HG03175 (cell line): ENCODE measurements around the gene RTN3.

ENCODE experiments used
- ATAC-seq: cut with Tn5 transposase; IDR thresholded peaks from one replicate; pipeline ENCODE4 v1.9.1; 2021; ENCODE audit warnings: mild to moderate bottlenecking, moderate library complexity; ENCODE audit not compliant: unreplicated experiment

RTN3 gene

DNA sequence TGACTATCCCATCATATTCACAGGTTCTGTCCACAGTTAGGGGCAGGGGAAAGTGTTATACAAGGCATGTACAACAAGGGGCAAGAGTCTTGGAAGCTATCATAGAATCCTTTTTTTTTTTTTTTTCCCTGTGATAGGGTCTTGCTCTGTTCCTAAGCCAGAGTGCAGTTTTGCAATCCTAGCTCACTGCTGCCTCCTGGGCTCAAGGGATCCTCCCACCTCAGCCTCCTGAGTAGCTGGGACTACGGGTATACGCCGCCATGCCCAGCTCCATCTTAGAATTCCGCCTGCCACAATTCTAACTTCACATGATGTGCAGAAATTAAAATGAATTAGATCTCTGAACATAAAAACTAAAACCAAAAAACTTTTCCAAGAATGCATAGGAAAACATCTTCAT is 55.6 kb downstream of the RTN3 start:
- no peak for ATAC-seq

- no peak for ATAC-seq
Observed at GRCh38 chr11:63737718-63738117, 56.4 kb downstream of the RTN3 start.

DNA sequence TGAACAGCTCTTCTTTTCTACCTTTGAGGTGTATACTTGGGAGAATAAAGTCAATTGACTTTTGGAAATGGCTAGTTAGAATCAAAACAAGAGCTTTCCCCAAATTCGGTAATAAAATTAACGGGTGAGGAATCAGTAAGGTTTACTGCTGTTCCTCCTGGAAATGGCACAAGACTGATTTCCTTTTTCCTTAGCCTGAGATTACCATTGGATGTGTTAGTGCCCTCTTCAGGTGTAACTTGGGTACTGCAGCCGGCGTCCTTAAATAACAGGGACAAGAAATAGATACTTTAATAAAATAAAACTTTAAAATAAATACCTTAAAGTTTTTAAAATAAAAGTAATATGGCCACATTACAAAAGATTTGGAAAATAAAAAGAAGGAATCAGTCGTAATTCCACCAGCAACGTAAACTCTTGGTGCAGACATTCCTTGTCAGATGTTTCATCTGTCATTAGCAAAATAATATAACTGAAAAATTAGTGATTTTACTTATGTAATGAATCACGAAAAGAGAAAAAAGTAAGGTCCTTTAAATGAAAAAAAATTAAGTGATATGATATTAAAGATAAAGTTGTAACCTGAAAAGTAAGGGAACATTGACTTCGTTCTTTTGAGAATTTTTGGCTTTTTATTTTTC is 57.5 kb downstream of the RTN3 start:
- ATAC-seq: no peak

- ATAC-seq: no peak
Observed at GRCh38 chr11:63745304-63746170, 64.2 kb downstream of the RTN3 start.

- ATAC-seq: no peak
Observed at GRCh38 chr11:63747011-63747410, 65.7 kb downstream of the RTN3 start.

GRCh38 chr11:63749624-63750023 is 68.3 kb downstream of the RTN3 start:
- no peak for ATAC-seq

DNA sequence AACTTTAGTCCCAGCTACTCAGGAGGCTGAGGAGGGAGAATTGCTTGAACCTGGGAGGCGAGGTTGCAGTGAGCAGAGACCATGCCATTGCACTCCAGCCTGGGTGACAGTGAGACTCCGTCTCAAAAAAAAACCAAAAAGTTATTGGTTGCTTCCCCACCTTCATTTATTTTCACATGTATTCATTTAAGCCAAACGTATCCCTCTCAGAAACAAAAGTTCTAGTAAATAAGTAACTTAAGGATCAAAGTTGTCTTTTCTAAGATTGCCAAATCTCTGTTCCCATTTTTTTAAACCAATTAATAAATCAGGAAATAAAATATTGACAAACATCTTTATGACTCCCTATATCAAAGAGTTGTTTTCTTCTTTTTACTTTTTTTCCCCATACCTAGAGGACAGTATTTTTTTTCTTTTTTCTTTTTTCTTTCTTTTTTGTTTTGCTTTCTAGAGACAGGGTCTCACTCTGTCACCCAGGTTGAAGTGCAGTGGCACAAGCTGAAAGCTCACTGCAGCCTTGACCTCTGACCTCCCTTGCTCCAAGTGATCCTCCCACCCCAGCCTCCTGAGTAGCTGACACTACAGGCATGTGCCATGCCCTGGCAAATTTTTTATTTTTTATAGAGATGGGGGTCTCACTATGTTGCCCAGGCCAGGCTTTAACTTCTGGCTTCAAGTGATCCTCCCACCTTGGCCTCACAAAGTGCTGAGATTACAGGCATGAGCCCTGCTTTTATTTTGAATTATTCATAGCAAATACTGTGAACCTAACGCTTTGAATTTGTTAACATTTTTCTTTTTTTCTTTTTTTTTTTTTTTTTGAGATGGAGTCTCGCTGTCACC is 75.8 kb downstream of the RTN3 start:
- no peak for ATAC-seq

- ATAC-seq: no peak
Observed at GRCh38 chr11:63760487-63761079, 79.3 kb downstream of the RTN3 start.

GRCh38 chr11:63761188-63761587 is 79.9 kb downstream of the RTN3 start:
- no peak for ATAC-seq

- ATAC-seq: no peak
Observed at GRCh38 chr11:63761931-63762653, 80.8 kb downstream of the RTN3 start.

GRCh38 chr11:63762654-63763495 is 81.6 kb downstream of the RTN3 start:
- no peak for ATAC-seq

DNA sequence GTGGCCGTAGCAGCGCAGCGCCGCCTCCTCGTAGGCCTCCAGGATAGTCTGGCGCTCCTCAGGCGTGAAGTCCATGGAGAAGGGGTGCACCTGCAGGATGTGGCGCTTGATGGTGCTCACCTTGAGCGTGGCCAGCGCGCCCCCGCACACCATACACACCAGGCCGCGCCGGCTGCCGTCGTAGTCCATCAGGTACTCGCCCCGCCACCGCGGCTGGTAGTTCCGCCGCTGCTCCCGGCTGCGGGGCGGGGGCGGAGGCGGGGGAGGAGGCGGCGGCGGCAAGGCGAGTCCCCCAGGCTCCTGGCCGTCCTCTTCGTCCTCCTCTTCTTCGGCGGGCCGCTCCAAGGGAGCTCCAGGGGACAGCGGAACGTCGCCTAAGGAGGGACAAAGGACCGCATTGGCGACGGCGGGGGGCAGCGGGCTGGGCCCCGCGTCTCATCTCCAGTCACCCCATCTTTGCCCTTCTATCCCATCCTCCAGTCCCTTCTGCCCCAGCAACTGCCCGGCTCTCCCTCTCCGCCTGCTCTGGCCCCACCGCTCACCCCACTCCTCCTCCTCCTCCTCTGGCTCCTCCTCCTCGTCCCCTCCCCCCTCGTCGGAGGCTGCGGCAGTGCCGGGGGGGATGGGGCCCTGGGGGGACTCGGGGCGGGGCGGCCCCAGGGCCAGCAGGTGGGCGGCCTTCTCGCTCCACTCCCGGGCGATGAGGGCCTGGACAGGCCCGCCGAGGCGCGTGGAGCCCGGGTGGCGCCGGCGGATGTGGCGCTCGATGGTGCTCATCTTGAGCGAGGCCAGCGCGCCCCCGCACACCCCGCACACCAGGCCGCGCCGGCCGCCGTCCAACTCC is 82.4 kb downstream of the RTN3 start:
- ATAC-seq: no peak

GRCh38 chr11:63764340-63764678 is 83.0 kb downstream of the RTN3 start:
- no peak for ATAC-seq

GRCh38 chr11:63764679-63765647 is 83.7 kb downstream of the RTN3 start:
- ATAC-seq: no peak

DNA sequence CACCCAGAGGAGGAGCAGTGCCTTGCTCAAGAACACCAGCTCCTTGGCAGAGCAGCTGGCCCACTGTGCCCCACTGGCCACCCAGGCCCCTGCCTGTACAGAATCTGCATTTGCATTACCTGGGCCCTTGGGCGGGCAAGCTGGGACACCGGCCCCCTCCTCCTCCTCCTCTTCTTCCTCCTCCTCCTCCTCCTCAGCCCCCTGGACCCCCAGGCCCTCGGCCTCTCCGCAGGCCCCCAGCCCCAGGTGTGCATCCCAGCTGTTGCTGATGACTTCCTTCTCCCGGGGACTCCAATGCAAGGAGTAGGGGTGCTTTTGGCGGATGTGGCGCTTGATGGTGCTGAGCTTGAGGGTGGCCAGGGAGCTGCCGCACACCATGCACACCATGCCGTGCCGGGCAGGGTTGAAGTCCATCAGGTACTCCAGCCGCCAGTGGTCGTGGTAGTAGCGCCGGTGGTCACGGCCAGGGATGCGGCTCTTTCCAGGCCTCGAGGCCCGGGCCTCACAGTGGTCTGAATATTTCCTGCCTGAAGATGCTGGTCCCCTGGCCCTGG is 84.5 kb downstream of the RTN3 start:
- no peak for ATAC-seq

- ATAC-seq: no peak
Observed at GRCh38 chr11:63766531-63767235, 85.4 kb downstream of the RTN3 start.

- ATAC-seq: no peak
Observed at GRCh38 chr11:63767267-63767564, 85.9 kb downstream of the RTN3 start.
